Measurements from ENCODE around the gene MCF2L. TPM values are rescaled to one million over a fixed set of nuclear protein-coding genes. Genes with fewer than 3 reads are reported as not detected.

Gene MCF2L
- polyA plus RNA-seq, 2 of the 4 experiments (the other 2 are of a cell fraction): 0.36 to 0.92 TPM

GRCh38 chr13:113145911-113146598, 177.0 kb downstream of the MCF2L start (continued):
- TF ChIP-seq, protein P1, sequence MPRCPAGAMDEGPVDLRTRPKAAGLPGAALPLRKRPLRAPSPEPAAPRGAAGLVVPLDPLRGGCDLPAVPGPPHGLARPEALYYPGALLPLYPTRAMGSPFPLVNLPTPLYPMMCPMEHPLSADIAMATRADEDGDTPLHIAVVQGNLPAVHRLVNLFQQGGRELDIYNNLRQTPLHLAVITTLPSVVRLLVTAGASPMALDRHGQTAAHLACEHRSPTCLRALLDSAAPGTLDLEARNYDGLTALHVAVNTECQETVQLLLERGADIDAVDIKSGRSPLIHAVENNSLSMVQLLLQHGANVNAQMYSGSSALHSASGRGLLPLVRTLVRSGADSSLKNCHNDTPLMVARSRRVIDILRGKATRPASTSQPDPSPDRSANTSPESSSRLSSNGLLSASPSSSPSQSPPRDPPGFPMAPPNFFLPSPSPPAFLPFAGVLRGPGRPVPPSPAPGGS (IDR thresholded peaks at IDR 0.05): no peak
- TF ChIP-seq MAFK (IDR thresholded peaks at IDR 0.05; ENCODE audit: partially characterized antibody) (no peak), RFX5 (IDR thresholded peaks at IDR 0.05) (no peak), EHF (CRISPR knock-in tag; IDR thresholded peaks at IDR 0.05) (no peak)
- TF ChIP-seq, protein P2, sequence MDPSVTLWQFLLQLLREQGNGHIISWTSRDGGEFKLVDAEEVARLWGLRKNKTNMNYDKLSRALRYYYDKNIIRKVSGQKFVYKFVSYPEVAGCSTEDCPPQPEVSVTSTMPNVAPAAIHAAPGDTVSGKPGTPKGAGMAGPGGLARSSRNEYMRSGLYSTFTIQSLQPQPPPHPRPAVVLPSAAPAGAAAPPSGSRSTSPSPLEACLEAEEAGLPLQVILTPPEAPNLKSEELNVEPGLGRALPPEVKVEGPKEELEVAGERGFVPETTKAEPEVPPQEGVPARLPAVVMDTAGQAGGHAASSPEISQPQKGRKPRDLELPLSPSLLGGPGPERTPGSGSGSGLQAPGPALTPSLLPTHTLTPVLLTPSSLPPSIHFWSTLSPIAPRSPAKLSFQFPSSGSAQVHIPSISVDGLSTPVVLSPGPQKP (IDR thresholded peaks at IDR 0.05; ENCODE audit: low read depth, low read length): no peak

DNA sequence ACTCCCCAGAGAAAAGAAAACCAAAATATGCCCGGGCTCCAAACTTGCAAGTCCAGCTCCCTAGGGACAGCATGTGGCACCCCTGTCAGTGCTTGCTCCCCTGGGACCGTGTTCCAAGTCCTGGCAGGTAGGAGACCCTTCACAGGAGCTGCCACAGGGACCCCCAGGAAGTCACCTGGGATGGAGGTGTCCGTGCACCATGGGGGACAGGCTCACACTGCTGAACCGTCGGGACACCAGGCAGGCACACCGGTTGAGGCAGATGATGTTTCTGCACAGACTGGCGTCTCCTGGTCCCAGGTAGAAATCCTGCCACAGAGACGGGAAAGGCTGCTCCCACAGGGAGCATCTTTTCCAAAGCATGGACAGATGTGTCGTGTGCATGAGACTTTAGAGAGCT, 177.7 kb downstream of the MCF2L start:
- WGBS (ENCODE audit: missing lambda C conversion rate): 64% methylated on average over 8 of the region's 9 CpGs
- no peak overlapping the region for H3K27ac ChIP-seq
- no peak for DNase-seq (ENCODE audit: low read depth in 1 of 2, low spot score in 1 of 2)
- POLR2A ChIA-PET: no interaction called here
- H3K4me3 ChIP-seq: no peak overlapping the region
- no peaks in the 10 kb centered on the region for H3K4me1 ChIP-seq
- ATAC-seq: no peak
- CTCF ChIA-PET: no interaction called here
- TF ChIP-seq REST (IDR thresholded peaks at IDR 0.05): no peak
- no peak for TF ChIP-seq RCOR1 (IDR thresholded peaks at IDR 0.05; ENCODE audit: low read depth, low read length)
- no peak for TF ChIP-seq TP53 (CRISPR knock-in tag; IDR thresholded peaks at IDR 0.05)
- no peak for TF ChIP-seq HOXB5 (CRISPR knock-in tag; IDR thresholded peaks at IDR 0.05)
- TF ChIP-seq NFE2L2 (conservative IDR thresholded peaks at IDR 0.05; ENCODE audit: low read length): no peak
- TF ChIP-seq ZNF302 (CRISPR knock-in tag; IDR thresholded peaks at IDR 0.05): no peak
- TF ChIP-seq ZFP36 (IDR thresholded peaks at IDR 0.05; ENCODE audit: borderline replicate concordance, partially characterized antibody): no peak
- no peak for TF ChIP-seq E2F6 (IDR thresholded peaks at IDR 0.05; ENCODE audit: borderline replicate concordance, low read depth)
- no peak for TF ChIP-seq RAD21 (conservative IDR thresholded peaks at IDR 0.05 in 1 of 2, IDR thresholded peaks at IDR 0.05 in 1 of 2)
- TF ChIP-seq JUN (IDR thresholded peaks at IDR 0.05): no peak
- TF ChIP-seq, protein P2 (IDR thresholded peaks at IDR 0.05; ENCODE audit: low read depth, low read length): no peak
- TF ChIP-seq RARB (CRISPR knock-in tag; IDR thresholded peaks at IDR 0.05): no peak
- TF ChIP-seq KDM5A (IDR thresholded peaks at IDR 0.05): no peak
- TF ChIP-seq, protein P3, sequence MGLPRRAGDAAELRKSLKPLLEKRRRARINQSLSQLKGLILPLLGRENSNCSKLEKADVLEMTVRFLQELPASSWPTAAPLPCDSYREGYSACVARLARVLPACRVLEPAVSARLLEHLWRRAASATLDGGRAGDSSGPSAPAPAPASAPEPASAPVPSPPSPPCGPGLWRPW (IDR thresholded peaks at IDR 0.05): no peak
- TF ChIP-seq CHD4 (IDR thresholded peaks at IDR 0.05; ENCODE audit: borderline replicate concordance): no peak
- no peak for TF ChIP-seq FOSL2 (IDR thresholded peaks at IDR 0.05)
- no peak for TF ChIP-seq FOSL2 (CRISPR knock-in tag; IDR thresholded peaks at IDR 0.05)
- TF ChIP-seq CBX8 (IDR thresholded peaks at IDR 0.05): no peak
- no peak for TF ChIP-seq HOXB13 (CRISPR knock-in tag; IDR thresholded peaks at IDR 0.05; ENCODE audit: low read depth)
- H3K4me2 ChIP-seq: no peak overlapping the region
- no peak for FAIRE-seq
- no peaks in the 10 kb centered on the region for H3K9me3 ChIP-seq

Data from A549 (cell line).